Measurements from ENCODE around the gene PGA5.
"Not testable (repeated sequence)": the region's sequence is repeated elsewhere in the genome, so short reads cannot be mapped to it uniquely, and the experiment has no call there.

PGA5 gene

DNA sequence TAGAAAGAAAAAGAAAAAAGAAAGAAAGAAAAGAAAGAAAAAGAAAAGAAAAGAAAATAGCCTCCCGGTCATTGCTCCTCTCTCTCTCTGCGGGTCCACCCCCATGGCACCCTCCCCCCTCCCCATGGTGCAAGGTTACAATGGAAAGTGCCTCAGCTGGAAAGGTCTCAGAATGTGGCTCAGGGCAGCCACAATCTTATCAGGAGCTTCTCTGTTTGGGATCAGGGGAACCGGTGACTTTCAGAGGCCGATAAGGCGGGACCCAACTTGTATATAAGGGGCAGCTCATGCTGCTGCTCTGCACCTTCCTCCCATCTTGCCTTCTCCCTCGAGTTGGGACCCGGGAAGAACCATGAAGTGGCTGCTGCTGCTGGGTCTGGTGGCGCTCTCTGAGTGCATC is at the start of gene PGA5:
Gene PGA5 (plus strand): TSS at position 301 of the 400 bp plus-strand sequence. CDS start 52 bp downstream, at position 353.
- not testable (repeated sequence) for ATAC-seq

DNA sequence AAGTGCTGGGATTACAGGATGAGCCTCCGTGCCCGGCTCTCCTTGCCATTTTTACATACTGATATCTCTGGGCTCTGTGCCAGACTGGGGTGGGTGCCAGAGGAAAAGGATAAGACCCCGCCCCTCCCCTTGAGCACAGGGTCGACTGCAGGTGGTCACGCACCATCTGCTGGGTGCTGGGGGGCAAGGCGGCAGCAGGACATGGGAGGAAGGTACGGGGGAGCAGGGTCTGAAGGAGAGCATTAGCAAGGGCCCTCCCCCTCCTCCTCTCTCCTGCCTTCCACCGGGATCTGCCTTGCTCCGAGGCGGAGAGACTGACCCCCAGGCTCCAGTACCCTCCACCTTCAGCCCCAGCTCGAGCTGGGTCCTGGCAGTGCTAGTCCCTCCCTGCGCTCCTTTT is 47.4 kb upstream of the PGA5 start:
- ATAC-seq, result no peak
- TF ChIP-seq SNAI2 (CRISPR knock-in tag; IDR thresholded peaks at IDR 0.05) (no peak), ESRRG (CRISPR knock-in tag; IDR thresholded peaks at IDR 0.05) (no peak), ZNF8 (CRISPR knock-in tag; IDR thresholded peaks at IDR 0.05) (no peak), OSR1 (CRISPR knock-in tag; IDR thresholded peaks at IDR 0.05) (no peak), TOX (CRISPR knock-in tag; IDR thresholded peaks at IDR 0.05; ENCODE audit: borderline replicate concordance) (no peak), ZNF70 (CRISPR knock-in tag; IDR thresholded peaks at IDR 0.05) (no peak), POU6F1 (CRISPR knock-in tag; IDR thresholded peaks at IDR 0.05; ENCODE audit: borderline replicate concordance, low read depth) (no peak), ZNF565 (CRISPR knock-in tag; conservative IDR thresholded peaks at IDR 0.05; ENCODE audit: low read depth) (no peak), PPARA (CRISPR knock-in tag; IDR thresholded peaks at IDR 0.05; ENCODE audit: borderline replicate concordance) (no peak), CSDC2 (CRISPR knock-in tag; IDR thresholded peaks at IDR 0.05) (no peak), RARB (CRISPR knock-in tag; IDR thresholded peaks at IDR 0.05) (no peak)
- TF ChIP-seq, protein P1, sequence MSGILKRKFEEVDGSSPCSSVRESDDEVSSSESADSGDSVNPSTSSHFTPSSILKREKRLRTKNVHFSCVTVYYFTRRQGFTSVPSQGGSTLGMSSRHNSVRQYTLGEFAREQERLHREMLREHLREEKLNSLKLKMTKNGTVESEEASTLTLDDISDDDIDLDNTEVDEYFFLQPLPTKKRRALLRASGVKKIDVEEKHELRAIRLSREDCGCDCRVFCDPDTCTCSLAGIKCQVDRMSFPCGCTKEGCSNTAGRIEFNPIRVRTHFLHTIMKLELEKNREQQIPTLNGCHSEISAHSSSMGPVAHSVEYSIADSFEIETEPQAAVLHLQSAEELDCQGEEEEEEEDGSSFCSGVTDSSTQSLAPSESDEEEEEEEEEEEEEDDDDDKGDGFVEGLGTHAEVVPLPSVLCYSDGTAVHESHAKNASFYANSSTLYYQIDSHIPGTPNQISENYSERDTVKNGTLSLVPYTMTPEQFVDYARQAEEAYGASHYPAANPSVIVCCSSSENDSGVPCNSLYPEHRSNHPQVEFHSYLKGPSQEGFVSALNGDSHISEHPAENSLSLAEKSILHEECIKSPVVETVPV (CRISPR knock-in tag; IDR thresholded peaks at IDR 0.05), result no peak
- TF ChIP-seq, protein P2, sequence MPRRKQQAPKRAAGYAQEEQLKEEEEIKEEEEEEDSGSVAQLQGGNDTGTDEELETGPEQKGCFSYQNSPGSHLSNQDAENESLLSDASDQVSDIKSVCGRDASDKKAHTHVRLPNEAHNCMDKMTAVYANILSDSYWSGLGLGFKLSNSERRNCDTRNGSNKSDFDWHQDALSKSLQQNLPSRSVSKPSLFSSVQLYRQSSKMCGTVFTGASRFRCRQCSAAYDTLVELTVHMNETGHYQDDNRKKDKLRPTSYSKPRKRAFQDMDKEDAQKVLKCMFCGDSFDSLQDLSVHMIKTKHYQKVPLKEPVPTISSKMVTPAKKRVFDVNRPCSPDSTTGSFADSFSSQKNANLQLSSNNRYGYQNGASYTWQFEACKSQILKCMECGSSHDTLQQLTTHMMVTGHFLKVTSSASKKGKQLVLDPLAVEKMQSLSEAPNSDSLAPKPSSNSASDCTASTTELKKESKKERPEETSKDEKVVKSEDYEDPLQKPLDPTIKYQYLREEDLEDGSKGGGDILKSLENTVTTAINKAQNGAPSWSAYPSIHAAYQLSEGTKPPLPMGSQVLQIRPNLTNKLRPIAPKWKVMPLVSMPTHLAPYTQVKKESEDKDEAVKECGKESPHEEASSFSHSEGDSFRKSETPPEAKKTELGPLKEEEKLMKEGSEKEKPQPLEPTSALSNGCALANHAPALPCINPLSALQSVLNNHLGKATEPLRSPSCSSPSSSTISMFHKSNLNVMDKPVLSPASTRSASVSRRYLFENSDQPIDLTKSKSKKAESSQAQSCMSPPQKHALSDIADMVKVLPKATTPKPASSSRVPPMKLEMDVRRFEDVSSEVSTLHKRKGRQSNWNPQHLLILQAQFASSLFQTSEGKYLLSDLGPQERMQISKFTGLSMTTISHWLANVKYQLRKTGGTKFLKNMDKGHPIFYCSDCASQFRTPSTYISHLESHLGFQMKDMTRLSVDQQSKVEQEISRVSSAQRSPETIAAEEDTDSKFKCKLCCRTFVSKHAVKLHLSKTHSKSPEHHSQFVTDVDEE (CRISPR knock-in tag; IDR thresholded peaks at IDR 0.05), result no peak
- TF ChIP-seq, protein P3, sequence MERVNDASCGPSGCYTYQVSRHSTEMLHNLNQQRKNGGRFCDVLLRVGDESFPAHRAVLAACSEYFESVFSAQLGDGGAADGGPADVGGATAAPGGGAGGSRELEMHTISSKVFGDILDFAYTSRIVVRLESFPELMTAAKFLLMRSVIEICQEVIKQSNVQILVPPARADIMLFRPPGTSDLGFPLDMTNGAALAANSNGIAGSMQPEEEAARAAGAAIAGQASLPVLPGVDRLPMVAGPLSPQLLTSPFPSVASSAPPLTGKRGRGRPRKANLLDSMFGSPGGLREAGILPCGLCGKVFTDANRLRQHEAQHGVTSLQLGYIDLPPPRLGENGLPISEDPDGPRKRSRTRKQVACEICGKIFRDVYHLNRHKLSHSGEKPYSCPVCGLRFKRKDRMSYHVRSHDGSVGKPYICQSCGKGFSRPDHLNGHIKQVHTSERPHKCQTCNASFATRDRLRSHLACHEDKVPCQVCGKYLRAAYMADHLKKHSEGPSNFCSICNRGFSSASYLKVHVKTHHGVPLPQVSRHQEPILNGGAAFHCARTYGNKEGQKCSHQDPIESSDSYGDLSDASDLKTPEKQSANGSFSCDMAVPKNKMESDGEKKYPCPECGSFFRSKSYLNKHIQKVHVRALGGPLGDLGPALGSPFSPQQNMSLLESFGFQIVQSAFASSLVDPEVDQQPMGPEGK (CRISPR knock-in tag; IDR thresholded peaks at IDR 0.05; ENCODE audit: borderline replicate concordance), result no peak

DNA sequence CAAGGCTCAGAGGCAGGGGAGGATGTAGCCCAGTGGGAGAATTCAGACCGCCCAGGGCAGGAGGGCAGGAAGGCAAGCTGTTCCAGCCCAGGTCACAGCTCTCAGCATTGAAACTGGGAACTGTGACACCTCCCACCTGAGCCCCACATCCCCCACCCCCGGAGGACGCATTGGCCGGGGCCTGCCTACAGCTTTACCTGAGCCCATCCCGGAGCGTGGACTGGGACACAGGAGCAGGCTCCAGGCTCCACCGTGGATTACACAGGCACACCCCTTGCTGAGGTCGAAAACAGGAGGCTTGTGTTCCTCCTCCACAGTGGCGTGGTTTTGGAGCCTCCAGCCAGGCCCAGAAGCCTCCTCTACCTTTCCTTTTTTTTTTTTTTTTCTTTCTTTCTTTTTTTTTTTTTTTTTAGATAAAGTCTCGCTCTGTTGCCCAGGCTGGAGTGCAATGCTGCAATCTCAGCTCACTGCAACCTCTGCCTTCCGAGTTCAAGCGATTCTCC is 46.8 kb upstream of the PGA5 start:
- no peak; the same call in 2 of the 3 replicates for ATAC-seq
- TF ChIP-seq RARB (CRISPR knock-in tag; IDR thresholded peaks at IDR 0.05), result no peak
- no peak for TF ChIP-seq ESRRG (CRISPR knock-in tag; IDR thresholded peaks at IDR 0.05)
- no peak for TF ChIP-seq GLIS3 (CRISPR knock-in tag; IDR thresholded peaks at IDR 0.05)
- TF ChIP-seq SNAI2 (CRISPR knock-in tag; IDR thresholded peaks at IDR 0.05), result no peak
- TF ChIP-seq, protein P2 (CRISPR knock-in tag; IDR thresholded peaks at IDR 0.05), result no peak
- TF ChIP-seq ZNF70 (CRISPR knock-in tag; IDR thresholded peaks at IDR 0.05), result no peak
- TF ChIP-seq ARNTL (CRISPR knock-in tag; IDR thresholded peaks at IDR 0.05; ENCODE audit: borderline replicate concordance, low read depth), result no peak
- no peak for TF ChIP-seq POU6F1 (CRISPR knock-in tag; IDR thresholded peaks at IDR 0.05; ENCODE audit: borderline replicate concordance, low read depth)
- TF ChIP-seq ZNF565 (CRISPR knock-in tag; conservative IDR thresholded peaks at IDR 0.05; ENCODE audit: low read depth), result no peak
- TF ChIP-seq ZC3H10 (CRISPR knock-in tag; IDR thresholded peaks at IDR 0.05), result no peak
- TF ChIP-seq OSR1 (CRISPR knock-in tag; IDR thresholded peaks at IDR 0.05), result no peak
- no peak for TF ChIP-seq TCF4 (CRISPR knock-in tag; IDR thresholded peaks at IDR 0.05; ENCODE audit: borderline replicate concordance)
- TF ChIP-seq, protein P3 (CRISPR knock-in tag; IDR thresholded peaks at IDR 0.05; ENCODE audit: borderline replicate concordance), result no peak
- no peak for TF ChIP-seq ZFP3 (CRISPR knock-in tag; IDR thresholded peaks at IDR 0.05)
- no peak for TF ChIP-seq ISL1 (CRISPR knock-in tag; IDR thresholded peaks at IDR 0.05)
- TF ChIP-seq, protein P4, sequence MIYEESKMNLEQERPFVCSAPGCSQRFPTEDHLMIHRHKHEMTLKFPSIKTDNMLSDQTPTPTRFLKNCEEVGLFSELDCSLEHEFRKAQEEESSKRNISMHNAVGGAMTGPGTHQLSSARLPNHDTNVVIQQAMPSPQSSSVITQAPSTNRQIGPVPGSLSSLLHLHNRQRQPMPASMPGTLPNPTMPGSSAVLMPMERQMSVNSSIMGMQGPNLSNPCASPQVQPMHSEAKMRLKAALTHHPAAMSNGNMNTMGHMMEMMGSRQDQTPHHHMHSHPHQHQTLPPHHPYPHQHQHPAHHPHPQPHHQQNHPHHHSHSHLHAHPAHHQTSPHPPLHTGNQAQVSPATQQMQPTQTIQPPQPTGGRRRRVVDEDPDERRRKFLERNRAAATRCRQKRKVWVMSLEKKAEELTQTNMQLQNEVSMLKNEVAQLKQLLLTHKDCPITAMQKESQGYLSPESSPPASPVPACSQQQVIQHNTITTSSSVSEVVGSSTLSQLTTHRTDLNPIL (CRISPR knock-in tag; IDR thresholded peaks at IDR 0.05; ENCODE audit: low read depth), result no peak
